Measurements from ENCODE around the gene SPATA17. TPM values are rescaled to one million over a fixed set of nuclear protein-coding genes. Genes with fewer than 3 reads are reported as not detected.
A peak's percentile ranks its signal among the peaks of the same experiment; 100 is the strongest.

Gene SPATA17
- polyA plus RNA-seq, 1 donor (not counting 4 experiments of a cell fraction or from before 2014, with no cell fraction given) = 1.8 TPM

- Histone ChIP-seq H3K9ac (ENCODE audit: control insufficient read depth, extremely low read depth, insufficient read depth, low read length) (no peak overlapping the region), H4K20me1 (ENCODE audit: control insufficient read depth, extremely low read depth, insufficient read depth, low read length) (no peaks in the 10 kb centered on the region), H3K36me3 (ENCODE audit: control insufficient read depth in 2 of 2, extremely low read depth in 1 of 2, insufficient read depth in 2 of 2, low read length in 2 of 2) (no peaks in the 10 kb centered on the region), H3K27ac (ENCODE audit: control insufficient read depth, insufficient read depth, low read length) (no peak overlapping the region), H3K9me3 (ENCODE audit: control insufficient read depth, low read depth, low read length) (no peaks in the 10 kb centered on the region), H3K4me1 (ENCODE audit: control insufficient read depth, extremely low read depth, insufficient read depth, low read length) (no peaks in the 10 kb centered on the region), H3K4me2 (ENCODE audit: control insufficient read depth, extremely low read depth, insufficient read depth, low read depth, low read length) (no peak overlapping the region), H3K27me3 (ENCODE audit: control insufficient read depth, extremely low read depth, insufficient read depth, low read length) (no peaks in the 10 kb centered on the region), H3K9me1 (ENCODE audit: control insufficient read depth, extremely low read depth, insufficient read depth, low read length) (no peaks in the 10 kb centered on the region), H3K4me3 (ENCODE audit: control insufficient read depth in 2 of 3, extremely low read depth in 1 of 3, insufficient read depth in 2 of 3, low read depth in 1 of 3, low read length in 3 of 3) (no peak overlapping the region), H3K79me2 (ENCODE audit: control insufficient read depth, insufficient read depth, low read length) (no peaks in the 10 kb centered on the region), H2AFZ (ENCODE audit: control insufficient read depth, low read length) (no peak overlapping the region)
- TF ChIP-seq, protein P1, sequence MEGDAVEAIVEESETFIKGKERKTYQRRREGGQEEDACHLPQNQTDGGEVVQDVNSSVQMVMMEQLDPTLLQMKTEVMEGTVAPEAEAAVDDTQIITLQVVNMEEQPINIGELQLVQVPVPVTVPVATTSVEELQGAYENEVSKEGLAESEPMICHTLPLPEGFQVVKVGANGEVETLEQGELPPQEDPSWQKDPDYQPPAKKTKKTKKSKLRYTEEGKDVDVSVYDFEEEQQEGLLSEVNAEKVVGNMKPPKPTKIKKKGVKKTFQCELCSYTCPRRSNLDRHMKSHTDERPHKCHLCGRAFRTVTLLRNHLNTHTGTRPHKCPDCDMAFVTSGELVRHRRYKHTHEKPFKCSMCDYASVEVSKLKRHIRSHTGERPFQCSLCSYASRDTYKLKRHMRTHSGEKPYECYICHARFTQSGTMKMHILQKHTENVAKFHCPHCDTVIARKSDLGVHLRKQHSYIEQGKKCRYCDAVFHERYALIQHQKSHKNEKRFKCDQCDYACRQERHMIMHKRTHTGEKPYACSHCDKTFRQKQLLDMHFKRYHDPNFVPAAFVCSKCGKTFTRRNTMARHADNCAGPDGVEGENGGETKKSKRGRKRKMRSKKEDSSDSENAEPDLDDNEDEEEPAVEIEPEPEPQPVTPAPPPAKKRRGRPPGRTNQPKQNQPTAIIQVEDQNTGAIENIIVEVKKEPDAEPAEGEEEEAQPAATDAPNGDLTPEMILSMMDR (optimal IDR thresholded peaks at IDR 0.05 in 1 of 3, IDR thresholded peaks at IDR 0.05 in 1 of 3, conservative IDR thresholded peaks at IDR 0.05 in 1 of 3; ENCODE audit: extremely low read depth in 1 of 3, insufficient read depth in 2 of 3, low read length in 3 of 3) = no peak
- TF ChIP-seq EZH2 (IDR thresholded peaks at IDR 0.05; ENCODE audit: low read length) = no peak
- no peak for FAIRE-seq
- dilution Hi-C loops (cut with MboI; ENCODE audit: extremely low pct_ligation_motif_present, low sequenced_read_pairs) = no loop called here
- DNase-seq (ENCODE audit: low read depth, low spot score) = no peak
Observed at GRCh38 chr1:217650674-217651073, 19.5 kb downstream of the SPATA17 start.

DNA sequence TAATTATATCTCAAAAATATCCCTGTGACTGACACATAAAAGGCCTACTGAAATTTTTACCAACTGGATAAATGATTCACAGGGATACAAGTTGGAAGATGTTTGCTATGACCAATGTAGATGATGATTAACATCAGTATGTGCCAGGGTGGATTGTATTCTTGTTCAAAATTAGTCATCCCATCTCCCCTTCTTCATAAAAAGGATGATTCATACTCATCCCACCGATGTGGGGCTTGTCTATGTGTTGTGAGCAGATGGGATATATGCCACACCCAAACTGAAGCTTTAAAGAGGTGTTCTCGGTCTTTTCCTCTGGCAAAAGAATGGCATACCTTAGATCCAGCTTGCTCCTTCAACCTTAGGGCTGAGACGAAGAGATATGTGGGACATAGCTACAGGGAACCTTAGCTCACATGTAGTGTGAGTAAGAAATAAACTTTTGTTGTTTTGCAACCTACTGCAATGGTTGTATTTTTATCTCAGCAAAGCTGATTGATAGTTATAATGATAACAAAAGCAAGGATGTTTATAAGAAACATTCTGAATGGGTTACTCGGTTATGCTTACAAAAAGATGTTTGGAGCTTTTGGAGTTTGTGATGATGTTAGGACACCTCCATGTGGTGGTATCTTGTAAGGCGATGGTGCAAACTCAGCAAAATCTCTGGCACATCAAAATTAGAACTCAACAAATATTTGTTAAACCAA, 29.4 kb downstream of the SPATA17 start:
- Histone ChIP-seq H3K4me3 (ENCODE audit: control insufficient read depth in 2 of 3, extremely low read depth in 1 of 3, insufficient read depth in 2 of 3, low read depth in 1 of 3, low read length in 3 of 3) (peak overlapping the region in 2 of 3 experiments; percentile 19 to 42), H4K20me1 (ENCODE audit: control insufficient read depth, extremely low read depth, insufficient read depth, low read length) (no peaks in the 10 kb centered on the region), H3K27me3 (ENCODE audit: control insufficient read depth, extremely low read depth, insufficient read depth, low read length) (no peaks in the 10 kb centered on the region), H3K27ac (ENCODE audit: control insufficient read depth, insufficient read depth, low read length) (peak overlapping the region; percentile 84), H3K9me1 (ENCODE audit: control insufficient read depth, extremely low read depth, insufficient read depth, low read length) (no peaks in the 10 kb centered on the region), H3K79me2 (ENCODE audit: control insufficient read depth, insufficient read depth, low read length) (no peaks in the 10 kb centered on the region), H3K4me2 (ENCODE audit: control insufficient read depth, extremely low read depth, insufficient read depth, low read depth, low read length) (peak overlapping the region; percentile 74), H2AFZ (ENCODE audit: control insufficient read depth, low read length) (peak overlapping the region; percentile 92), H3K4me1 (ENCODE audit: control insufficient read depth, extremely low read depth, insufficient read depth, low read length) (peaks cover 24% of the 10 kb centered on the region), H3K36me3 (ENCODE audit: control insufficient read depth in 2 of 2, extremely low read depth in 1 of 2, insufficient read depth in 2 of 2, low read length in 2 of 2) (no peaks in the 10 kb centered on the region), H3K9me3 (ENCODE audit: control insufficient read depth, low read depth, low read length) (no peaks in the 10 kb centered on the region), H3K9ac (ENCODE audit: control insufficient read depth, extremely low read depth, insufficient read depth, low read length) (peak overlapping the region; percentile 49)
- TF ChIP-seq EZH2 (IDR thresholded peaks at IDR 0.05; ENCODE audit: low read length) = no peak
- TF ChIP-seq, protein P1 (optimal IDR thresholded peaks at IDR 0.05 in 1 of 3, IDR thresholded peaks at IDR 0.05 in 1 of 3, conservative IDR thresholded peaks at IDR 0.05 in 1 of 3; ENCODE audit: extremely low read depth in 1 of 3, insufficient read depth in 2 of 3, low read length in 3 of 3) = peak; percentile 38 to 53 (median 44)
- dilution Hi-C loops (cut with MboI; ENCODE audit: extremely low pct_ligation_motif_present, low sequenced_read_pairs) = no loop called here
- DNase-seq (ENCODE audit: low read depth, low spot score) (peak; percentile 95), FAIRE-seq (peak; percentile 99)
